Activated T-cell treated with anti-CD3 and anti-CD28 coated beads for 1 hour (primary cell): Measurements from ENCODE around the gene SPDYE2B.
"Not testable (repeated sequence)": the region's sequence is repeated elsewhere in the genome, so short reads cannot be mapped to it uniquely, and the experiment has no call there.

Experiments
- DNase-seq: peaks from one replicate; pipeline ENCODE4 v3.0.0-alpha.2; 2020; ENCODE audit warnings: low read depth

Gene SPDYE2B, protein sequence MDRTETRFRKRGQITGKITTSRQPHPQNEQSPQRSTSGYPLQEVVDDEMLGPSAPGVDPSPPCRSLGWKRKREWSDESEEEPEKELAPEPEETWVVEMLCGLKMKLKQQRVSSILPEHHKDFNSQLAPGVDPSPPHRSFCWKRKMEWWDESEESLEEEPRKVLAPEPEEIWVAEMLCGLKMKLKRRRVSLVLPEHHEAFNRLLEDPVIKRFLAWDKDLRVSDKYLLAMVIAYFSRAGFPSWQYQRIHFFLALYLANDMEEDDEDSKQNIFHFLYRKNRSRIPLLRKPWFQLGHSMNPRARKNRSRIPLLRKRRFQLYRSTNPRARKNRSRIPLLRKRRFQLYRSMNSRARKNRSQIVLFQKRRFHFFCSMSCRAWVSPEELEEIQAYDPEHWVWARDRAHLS

DNA sequence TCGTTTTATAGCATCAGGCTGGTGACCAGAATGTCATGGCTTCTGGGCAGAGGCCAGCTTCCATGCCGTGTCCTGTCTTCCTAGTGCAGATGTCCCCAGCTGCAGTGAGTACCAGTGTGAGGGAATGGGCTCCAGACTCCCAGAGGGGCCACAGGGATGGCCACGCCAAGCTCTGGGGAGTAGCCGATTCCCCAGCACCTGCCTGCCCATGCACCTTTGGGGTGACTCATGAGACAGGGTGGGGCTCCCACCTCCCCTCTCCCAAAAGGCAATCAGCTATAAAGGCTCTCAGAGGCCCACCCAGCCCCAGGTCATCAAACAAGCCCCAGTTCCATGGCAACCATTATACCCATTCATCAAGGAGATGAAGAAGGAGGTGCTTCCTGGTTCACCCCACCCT, at the start of gene SPDYE2B:
TSS of gene SPDYE2B (plus strand) at position 396 of the 400 bp plus-strand sequence. CDS start 2,030 bp downstream, outside the sequence.
- not testable (repeated sequence) for DNase-seq

DNA sequence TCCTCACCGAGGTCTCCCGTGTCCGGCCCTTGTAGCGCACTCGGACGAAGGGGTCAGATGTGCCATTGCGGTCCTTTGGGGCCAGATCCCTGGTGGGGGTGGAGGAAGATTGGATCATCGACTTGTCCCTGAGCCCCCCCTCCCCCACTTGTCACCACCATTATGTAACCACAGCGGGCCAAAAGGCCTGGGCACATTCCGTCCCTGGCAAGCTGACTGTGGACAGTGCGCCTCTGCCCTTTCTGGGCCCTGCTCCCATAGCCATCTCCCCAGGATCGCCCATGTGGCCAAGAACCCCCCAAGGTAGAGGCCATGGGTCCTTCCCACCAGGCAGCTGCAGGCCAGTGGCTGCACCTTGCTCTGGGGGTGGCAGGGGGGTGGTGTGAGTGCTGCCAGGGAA, 47.8 kb upstream of the SPDYE2B start:
- DNase-seq = not testable (repeated sequence)

DNA sequence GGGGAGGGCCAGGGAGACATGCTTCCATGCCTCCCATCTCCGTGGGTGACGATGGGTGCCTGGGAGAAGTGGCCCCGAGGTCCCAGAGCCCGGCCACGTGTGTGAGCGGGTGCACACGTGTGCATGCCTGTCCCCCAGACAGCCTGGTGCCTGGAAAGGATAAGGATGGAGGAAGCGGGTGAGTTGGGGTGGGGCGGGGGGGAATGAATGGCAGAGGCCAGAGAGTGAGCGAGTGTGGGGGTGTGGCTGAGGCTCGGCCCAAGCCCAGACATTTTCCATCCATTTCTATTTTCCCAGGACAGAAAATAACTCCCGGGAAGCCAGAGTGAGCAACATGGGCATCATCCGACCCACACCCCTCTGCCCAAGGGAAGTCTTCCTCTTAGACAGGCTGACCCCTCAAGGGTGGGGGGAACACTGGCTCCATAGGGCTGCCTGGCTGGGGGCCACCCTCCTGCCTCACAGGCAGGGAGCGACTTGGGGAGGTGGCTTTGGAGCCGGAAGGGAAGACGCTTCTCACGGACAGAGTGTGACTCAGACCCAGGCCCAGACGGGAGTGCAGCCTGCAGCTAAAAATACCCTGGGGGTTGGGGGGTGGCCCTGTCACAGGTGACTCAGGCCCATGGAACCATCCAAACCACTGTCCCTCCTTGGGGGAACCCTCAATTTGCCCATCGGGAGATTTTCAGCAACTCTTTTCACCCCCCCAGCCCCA, 45.5 kb upstream of the SPDYE2B start:
- not testable (repeated sequence) for DNase-seq

DNA sequence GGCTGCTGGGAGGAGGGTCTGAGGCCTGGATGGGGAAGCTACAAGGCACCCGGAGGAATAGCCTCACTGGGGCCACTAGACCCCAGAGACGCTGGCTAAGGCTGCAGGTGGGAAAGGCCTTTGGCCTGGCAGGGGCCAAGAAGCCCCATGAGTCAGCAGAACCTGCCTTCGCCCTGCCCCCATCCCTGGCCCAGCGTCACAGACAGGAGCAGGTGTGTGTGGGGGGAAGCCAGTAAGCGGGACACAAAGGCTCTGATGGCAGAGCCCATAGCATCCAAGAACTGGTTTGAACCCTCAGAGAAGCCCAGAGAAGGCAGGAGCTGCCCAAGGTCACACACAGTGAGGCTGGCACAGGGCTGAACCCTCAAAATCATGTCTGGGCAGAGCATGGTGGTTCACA, 43.3 kb upstream of the SPDYE2B start:
- DNase-seq = not testable (repeated sequence)

DNA sequence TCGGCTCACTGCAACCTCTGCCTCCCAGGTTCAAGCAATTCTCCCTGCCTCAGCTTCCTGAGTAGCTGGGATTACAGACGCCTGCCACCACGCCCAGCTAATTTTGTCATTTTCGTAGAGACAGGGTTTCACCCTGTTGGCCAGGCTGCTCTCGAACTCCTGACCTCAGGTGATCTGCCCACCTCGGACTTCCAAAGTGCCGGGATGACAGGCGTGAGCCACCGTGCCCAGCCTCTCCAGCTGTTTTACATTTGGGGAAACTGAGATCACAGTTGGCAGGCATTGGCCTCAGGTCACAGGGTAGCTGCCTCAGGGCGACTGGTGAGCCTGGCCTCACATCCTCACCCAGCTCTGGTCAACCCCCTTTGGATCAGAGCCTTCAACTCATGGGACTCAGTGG, 40.4 kb upstream of the SPDYE2B start:
- DNase-seq = not testable (repeated sequence)

DNA sequence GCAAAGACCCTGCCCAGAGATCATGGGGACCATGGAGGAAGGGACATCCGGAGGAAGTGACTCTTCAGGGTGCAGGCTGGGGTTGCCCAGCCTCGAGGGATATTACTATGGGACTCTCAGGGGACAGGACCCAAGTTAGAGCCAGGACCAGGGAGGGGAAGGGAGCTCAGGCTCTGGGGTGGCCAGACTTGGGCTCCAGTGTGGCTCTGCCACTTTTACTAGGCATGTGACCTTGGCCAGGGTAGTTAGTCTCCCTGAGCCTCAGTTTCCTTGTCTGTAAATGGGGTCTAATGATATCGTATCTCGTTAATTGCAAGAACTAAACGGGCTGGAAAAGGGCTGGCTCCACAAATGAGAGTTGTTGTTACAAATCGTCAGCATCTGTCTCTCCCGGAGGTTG, 39.7 kb upstream of the SPDYE2B start:
- DNase-seq = not testable (repeated sequence)

DNA sequence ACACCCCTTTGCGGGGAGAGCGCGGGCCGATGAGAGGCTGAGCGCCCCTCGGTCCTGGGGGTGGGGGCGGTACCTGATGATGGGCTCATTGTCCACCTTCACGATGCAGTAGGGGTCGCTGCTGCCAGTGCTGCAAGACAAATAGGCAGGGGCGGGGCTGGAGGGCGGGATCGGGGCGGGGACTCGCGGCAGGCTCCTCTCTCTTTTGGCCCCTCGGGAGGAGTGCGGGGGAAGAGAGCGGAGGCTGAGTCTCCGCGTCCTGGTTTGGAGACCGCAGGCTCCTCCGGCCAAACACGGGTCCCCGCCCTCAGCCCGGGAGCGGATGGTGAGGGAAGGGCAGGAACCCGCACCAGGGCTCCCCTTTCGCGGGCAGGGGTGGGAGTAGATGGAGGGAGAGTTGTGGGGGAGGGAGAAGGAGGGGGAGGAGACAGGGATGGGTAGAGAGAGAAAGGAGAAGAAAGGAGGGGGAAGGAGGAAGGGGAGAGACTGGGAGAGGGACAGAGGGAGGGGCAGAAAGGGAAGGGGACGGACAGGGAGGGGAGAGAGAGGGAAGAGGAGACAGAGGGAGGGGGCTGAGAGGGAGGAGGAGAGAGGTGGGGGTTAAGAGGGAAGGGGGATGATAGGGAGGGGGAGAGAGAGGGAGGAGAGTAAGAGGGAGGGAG, 39.0 kb upstream of the SPDYE2B start:
- DNase-seq = not testable (repeated sequence)

DNA sequence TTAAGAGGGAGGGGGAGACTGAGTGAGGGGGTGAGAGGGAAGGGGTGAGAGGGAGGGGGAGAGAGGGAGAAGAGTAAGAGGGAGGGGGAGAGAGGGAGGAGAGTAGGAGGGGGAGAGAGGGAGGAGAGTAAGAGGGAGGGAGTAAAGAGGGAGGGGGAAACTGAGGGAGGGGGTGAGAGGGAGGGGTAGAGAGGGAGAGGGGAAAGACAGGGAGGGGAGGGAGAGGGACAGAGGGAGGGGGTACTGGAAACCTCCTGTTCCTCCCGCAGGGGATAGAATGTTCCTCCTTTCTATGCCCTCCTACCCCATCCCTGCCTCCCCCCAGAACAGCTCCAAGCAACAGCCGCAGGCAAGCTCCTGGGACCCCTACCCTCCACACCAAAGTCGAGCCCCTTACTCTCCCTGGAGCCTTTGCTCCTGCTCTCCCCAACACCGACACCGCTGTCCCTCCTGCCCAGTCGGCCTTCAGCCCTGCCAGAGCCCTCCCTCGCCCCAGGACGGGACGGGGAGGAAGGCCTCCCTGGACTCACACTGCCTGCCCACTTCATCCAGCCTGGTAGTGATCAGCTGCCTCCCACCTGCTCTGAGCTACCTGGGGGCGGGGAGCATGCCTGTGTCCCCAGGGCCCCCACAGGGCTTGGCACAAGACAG, 38.3 kb upstream of the SPDYE2B start:
- not testable (repeated sequence) for DNase-seq

DNA sequence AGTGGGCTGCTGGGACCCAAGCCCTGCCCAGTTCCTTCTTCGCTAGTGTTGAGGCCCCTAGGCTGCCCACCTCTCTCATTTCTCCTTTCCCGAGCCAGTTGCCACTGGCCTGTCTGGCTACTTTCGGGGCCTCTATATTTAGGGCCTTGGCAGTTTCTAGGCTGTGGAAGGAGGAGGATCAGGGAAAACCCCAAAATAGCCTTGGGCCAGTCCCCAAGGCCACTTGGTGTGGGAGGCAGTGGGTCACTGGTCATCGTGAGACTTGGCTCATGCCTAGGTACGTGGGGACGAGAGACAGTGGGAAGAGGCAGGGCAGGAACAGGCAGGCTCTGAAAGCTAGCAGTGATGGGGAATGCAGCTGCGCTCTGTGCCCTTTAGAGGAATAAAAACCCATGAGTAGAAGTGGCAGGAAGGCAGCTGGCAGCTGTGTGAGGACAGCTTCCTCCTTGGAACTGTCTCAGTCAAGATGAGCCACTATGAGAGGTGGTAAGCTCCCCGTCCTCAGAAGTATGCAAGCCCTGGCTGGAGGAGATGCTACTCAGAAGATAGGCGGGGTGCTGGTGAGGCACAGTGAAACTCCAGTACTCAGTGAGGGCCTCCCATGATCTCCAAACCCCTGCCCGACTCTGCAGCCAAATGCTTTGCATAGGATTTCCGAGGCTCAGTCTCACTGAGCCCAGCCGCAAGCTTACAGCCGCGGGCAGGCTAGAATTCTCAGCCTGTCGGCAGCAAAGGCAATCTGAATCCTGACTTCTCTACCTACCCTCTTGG, 36.4 kb upstream of the SPDYE2B start:
- not testable (repeated sequence) for DNase-seq

DNA sequence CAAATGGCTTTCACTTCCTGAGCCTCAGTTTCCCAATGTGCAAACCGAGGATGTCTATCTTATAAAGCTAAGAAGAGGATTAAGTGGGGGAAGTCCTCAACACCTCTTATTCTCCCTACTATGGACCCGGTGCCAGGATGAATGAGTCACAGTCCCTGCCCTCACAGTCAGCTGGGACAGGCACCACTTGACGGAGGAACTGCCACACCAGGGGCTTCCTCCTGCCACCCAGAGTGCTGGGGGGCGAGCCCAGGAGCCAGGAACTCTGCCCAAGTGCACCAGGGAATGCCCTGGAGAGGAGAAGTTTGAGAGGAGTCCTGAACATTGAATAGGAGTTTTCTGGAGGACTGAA, 35.8 kb upstream of the SPDYE2B start:
- DNase-seq = not testable (repeated sequence)

DNA sequence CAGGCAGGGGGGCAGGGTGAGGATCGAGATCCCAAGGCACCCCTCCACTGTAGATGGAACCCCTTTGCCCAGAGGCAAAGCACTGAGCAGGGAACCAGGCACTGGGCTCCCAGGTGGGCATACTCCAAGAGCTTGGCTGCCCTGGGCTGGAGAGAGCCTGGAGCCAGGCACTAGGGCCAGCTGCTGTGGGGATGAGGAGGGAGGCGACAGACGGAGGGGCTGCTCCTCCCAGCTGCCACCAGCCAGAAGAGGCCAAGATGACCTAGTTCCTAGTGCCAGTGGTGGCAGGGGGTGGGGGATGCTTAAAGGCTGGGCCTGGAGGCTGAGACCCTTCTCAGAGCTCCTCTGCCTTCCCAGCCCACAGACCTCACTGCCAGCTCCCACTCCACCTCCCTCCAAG, 35.2 kb upstream of the SPDYE2B start:
- not testable (repeated sequence) for DNase-seq

DNA sequence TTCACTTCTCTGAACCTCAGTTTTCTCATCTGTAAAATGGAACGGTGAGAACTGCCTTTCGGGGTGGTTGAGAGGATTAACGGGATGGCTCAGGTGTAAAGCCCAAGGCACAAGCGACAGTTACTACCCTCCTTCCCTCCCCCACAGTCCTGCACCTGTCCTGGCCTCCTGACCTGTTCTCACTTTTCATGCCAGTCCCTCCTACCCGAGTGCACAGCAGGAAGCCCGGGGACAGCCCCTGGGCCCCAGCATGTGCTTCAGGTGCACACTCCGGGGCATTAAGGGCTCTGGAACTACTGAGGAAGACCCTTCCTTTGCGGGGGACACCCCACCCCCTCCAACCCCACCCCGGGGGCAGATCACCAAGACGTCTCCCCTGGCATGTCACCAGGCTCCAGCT, 34.2 kb upstream of the SPDYE2B start:
- DNase-seq = not testable (repeated sequence)

DNA sequence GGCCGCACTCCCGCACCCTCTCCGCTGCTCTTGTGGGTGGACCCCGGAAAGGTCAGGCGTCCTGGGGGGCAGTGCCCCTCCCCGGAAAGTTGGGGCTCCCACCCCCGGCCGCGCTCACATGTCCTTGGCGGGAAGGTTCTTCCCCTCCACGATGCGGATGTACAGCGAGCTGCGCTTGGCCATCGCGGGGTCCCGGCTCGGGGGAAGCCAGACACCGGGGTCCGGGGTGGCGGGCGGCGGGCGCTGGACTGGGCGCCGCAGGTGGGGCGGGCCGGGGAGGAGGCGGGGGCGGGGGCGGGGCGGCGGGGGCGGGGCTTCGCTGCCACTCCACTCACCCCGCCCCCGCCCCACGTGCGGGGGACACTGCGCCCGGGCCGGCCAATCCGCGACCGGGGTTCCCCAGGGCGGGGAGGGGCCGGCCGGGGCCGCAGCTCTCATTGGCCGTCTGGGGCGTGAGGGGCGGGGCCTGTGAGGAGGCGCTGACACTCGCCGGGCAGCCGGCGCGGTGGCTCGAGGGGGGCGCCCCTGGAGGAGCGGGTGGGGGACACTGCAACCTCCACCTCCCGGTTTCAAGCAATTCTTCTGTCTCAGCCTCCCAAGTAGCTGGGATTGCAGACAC, 33.5 kb upstream of the SPDYE2B start, which contains the start of gene RASA4:
TSS of gene RASA4 (minus strand) at position 250 of the 619 bp plus-strand sequence. CDS start at position 183, 67 bp downstream.
- not testable (repeated sequence) for DNase-seq

DNA sequence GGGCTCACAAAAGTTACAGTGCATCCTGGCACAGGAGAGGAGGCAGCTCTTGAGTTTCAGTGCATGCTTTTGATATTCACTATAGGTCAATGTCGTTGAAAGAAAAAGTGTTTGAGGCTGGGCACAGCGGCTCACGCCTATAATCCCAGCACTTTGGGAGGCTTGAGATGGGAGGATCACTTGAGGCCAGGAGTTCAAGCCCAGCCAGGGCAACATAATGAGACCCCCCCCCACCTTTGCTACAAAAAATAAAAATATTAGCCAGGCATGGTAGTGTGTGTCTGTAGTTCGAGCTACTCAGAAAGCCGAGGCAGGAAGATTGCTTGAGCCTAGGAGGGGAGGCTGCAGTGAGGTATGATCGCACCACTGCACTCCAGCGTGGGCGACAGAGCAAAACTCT, 32.0 kb upstream of the SPDYE2B start:
- not testable (repeated sequence) for DNase-seq

DNA sequence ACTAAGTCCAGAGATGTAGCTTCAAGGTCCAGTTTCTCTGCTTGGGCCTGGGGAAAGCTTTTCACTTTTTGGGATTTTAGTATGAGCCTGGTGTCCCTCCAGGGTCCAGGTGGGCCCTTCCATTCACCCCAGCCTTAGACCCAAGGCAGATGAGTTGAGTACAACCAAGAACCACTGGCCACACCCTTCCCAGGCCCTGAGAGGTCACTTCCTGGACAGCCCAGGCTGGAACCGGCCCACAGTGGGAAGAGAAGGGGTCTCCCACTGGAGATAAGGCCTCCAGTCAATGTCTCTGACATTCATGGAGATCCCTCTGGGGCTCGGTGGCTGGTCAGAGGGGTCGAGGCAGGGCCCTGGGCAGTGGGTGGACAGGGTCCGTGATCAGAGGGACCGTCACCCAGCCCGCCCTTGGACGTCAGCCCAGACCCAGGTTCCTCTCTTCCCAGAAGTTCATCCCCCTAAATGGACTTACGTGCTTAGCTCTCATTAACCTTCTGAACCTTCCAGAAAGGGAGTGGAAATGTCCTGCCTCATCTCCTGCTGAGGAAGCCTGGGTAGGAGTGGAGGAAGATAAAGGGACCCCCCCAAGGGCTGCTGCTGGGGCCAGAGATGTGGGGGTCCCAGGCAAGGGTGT, 22.7 kb upstream of the SPDYE2B start:
- not testable (repeated sequence) for DNase-seq

DNA sequence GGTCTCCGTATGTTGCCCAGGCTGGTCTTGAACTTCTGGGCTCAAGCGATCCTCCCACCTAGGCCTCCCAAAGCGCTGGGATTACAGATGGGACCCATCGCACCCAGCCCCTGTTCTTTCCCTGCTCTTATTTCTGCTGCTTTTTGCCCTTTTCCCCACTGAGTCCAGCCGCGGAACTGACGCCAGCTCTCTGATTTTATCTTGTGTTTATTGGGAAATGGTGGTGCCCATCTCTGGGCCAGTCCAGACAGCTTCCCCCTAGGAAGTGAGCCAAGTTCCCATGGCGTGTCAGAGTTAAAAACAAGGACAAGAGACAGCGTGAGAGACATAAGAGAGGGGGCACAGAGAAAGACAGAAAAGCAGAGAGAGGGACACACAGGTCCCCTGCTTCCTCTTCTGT, 19.5 kb upstream of the SPDYE2B start:
- not testable (repeated sequence) for DNase-seq

DNA sequence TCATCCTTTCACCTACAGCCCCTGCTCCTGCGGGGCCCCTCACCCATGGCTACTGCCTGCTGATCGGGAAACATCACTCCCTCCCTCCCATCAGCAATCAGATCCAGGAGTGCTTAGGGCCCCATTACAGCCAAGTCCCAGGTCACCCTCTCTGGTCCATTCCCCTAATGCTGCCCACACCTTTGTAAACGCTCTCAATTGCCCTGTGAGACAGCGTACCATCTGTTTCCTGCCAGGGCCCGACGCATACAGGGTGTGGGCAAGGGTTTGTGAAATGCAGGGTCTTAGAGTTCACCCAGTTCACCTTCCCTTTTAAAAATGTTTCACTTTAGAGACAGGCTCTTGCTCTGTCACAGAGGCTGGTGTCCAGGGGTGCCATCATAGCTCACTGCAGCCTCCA, 15.8 kb upstream of the SPDYE2B start:
- not testable (repeated sequence) for DNase-seq

DNA sequence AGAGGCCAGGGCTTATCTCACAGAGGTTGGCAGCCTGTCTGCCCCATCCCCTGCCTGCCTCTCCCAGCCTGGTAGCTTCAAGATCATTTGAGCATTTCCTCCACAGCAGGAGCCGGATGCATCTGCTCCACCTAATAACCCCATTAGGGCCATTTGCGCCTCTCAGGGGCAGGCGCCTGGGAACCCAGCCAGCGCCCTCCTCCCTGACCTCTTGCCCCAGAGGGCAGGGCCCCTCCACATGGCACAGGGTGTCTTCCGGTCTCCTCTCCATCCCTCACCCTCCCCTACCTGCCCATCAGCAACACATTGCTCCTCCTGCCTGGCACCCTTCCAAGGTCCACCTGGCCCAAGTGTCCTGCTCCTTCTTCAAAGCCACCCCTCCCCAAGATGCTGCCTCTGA, 14.8 kb upstream of the SPDYE2B start:
- not testable (repeated sequence) for DNase-seq

DNA sequence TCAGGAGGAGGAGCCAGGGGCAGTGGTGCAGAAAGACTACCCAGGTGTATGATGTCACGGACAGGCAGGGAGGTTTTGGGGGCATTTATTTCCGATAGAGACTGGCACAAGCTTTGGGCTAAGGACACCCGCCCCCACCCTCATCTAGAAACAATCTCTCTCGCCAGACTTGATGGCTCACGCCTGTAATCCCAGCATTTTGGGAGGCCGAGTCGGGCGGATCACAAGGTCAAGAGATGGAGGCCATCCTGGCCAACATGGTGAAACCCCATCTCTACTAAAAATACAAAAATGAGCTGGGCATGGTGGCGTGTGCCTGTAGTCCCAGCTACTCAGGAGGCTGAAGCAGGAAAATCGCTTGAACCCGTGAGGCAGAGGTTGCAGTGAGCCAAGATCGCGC, 13.2 kb upstream of the SPDYE2B start:
- not testable (repeated sequence) for DNase-seq

DNA sequence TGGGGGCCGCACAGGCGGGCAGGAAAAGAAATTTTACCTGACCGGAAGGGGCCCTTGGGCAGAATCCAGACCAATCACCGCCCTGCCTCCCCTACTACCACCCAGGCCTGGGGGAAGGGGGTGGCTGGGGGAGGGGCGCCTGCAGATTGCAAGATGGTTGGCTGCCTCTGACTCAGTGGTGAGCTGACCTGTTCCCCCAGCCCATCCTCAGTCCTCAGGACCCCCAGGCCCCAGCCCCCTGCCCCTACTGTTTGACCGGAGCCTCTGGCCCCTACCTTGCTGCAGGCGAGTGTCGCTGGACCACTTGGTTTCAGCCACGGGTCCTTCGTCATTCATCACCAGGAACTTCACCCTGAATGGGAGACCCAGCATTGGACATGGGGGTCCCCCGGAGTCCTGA, 11.3 kb upstream of the SPDYE2B start:
- not testable (repeated sequence) for DNase-seq
